Urinary bladder (tissue), 4 donors: ENCODE measurements around the gene NR6A1. TPM values are rescaled to one million over a fixed set of nuclear protein-coding genes. Genes with fewer than 3 reads are reported as not detected.
A peak's percentile ranks its signal among the peaks of the same experiment; 100 is the strongest.

Experiments used
- DNase-seq: peaks from one replicate; pipeline ENCODE4 v3.0.0-alpha.2; 2015; ENCODE audit errors: extremely low spot score
- H3K27ac ChIP-seq: one replicate; pipeline ENCODE4 v1.5.1; 2013; ENCODE audit warnings: low read depth, mild to moderate bottlenecking, moderate library complexity
- H3K36me3 ChIP-seq: one replicate; pipeline ENCODE4 v1.6.1; 2013; ENCODE audit warnings: mild to moderate bottlenecking, moderate library complexity; ENCODE audit not compliant: insufficient read depth
- H3K4me1 ChIP-seq: one replicate; pipeline ENCODE4 v1.6.1; 2013; ENCODE audit warnings: mild to moderate bottlenecking, moderate library complexity; ENCODE audit not compliant: insufficient read depth
- H3K4me3 ChIP-seq: one replicate; pipeline ENCODE4 v1.5.1; 2013; ENCODE audit warnings: low read depth, low read length
- WGBS: extraction: QIAGEN DNeasy Blood & Tissue Kit; methylation state at CpG from one replicate; pipeline ENCODE4 v1.1.7; 2013; 5-methylcytosine and 5-hydroxymethylcytosine counted together
- polyA plus RNA-seq: library from polyadenylated mRNA; stranded (reverse); fragments of 200-250 nt; gene quantifications from one replicate; pipeline ENCODE4 v1.2.3, GENCODE V29; 2013
- total RNA-seq: library from RNA; depleted of rRNA; stranded (reverse); fragments of >200 nt; gene quantifications from one replicate; pipeline ENCODE4 v1.2.3, GENCODE V29; 2014
- donor health status: healthy with polysubstance abuse.
- donor health status: healthy.

NR6A1 gene
- total and polyA plus RNA-seq, 2 donors: 0.29 to 1.4 TPM

- WGBS: 54% methylated on average over 4 of the region's 4 CpGs
- DNase-seq: no peak
- no peak overlapping the region for H3K4me3 ChIP-seq
- H3K27ac ChIP-seq: no peak overlapping the region
- H3K4me1 ChIP-seq: peaks cover 4% of the 10 kb centered on the region
- no peaks in the 10 kb centered on the region for H3K36me3 ChIP-seq
These were observed 177.5 kb downstream of the NR6A1 start for GRCh38 chr9:124593651-124594058.

- 64% methylated on average over 3 of the region's 3 CpGs for WGBS
- H3K4me3 ChIP-seq: no peak overlapping the region
- H3K4me1 ChIP-seq: peaks cover 4% of the 10 kb centered on the region
- H3K36me3 ChIP-seq: no peaks in the 10 kb centered on the region
- DNase-seq: no peak
- H3K27ac ChIP-seq: no peak overlapping the region
These were observed 177.9 kb downstream of the NR6A1 start for GRCh38 chr9:124593200-124593599.

GRCh38 chr9:124590889-124591641 is 180.0 kb downstream of the NR6A1 start:
- no peak overlapping the region for H3K4me3 ChIP-seq
- no peak overlapping the region for H3K27ac ChIP-seq
- no peak for DNase-seq
- H3K4me1 ChIP-seq: peaks cover 4% of the 10 kb centered on the region
- no peaks in the 10 kb centered on the region for H3K36me3 ChIP-seq
- WGBS: 78% methylated on average over 6 of the region's 6 CpGs

- Histone ChIP-seq H3K36me3 (no peaks in the 10 kb centered on the region), H3K4me1 (no peaks in the 10 kb centered on the region), H3K4me3 (no peak overlapping the region), H3K27ac (no peak overlapping the region)
- WGBS: 79% methylated on average over 5 of the region's 5 CpGs
- no peak for DNase-seq
These were observed 186.5 kb downstream of the NR6A1 start for GRCh38 chr9:124584631-124585030.

GRCh38 chr9:124583134-124583533 is 188.0 kb downstream of the NR6A1 start:
- DNase-seq: no peak
- no peaks in the 10 kb centered on the region for H3K4me1 ChIP-seq
- H3K4me3 ChIP-seq: no peak overlapping the region
- 67% methylated on average over 1 of the region's 1 CpG for WGBS
- H3K36me3 ChIP-seq: no peaks in the 10 kb centered on the region
- H3K27ac ChIP-seq: no peak overlapping the region

GRCh38 chr9:124580186-124580585 is 190.9 kb downstream of the NR6A1 start:
- Histone ChIP-seq H3K27ac (no peak overlapping the region), H3K4me1 (no peaks in the 10 kb centered on the region), H3K4me3 (no peak overlapping the region), H3K36me3 (no peaks in the 10 kb centered on the region)
- WGBS: 100% methylated on average over 1 of the region's 1 CpG
- no peak for DNase-seq

GRCh38 chr9:124576751-124577150 is 194.4 kb downstream of the NR6A1 start:
- H3K4me3 ChIP-seq: no peak overlapping the region
- no peaks in the 10 kb centered on the region for H3K4me1 ChIP-seq
- H3K36me3 ChIP-seq: no peaks in the 10 kb centered on the region
- DNase-seq: no peak
- 94% methylated on average over 6 of the region's 6 CpGs for WGBS
- H3K27ac ChIP-seq: no peak overlapping the region

GRCh38 chr9:124574534-124575375 is 196.4 kb downstream of the NR6A1 start:
- 61% methylated on average over 10 of the region's 10 CpGs for WGBS
- H3K27ac ChIP-seq: no peak overlapping the region
- no peaks in the 10 kb centered on the region for H3K4me1 ChIP-seq
- no peaks in the 10 kb centered on the region for H3K36me3 ChIP-seq
- H3K4me3 ChIP-seq: no peak overlapping the region
- DNase-seq: no peak

- no peak for DNase-seq
- no peaks in the 10 kb centered on the region for H3K36me3 ChIP-seq
- no peak overlapping the region for H3K27ac ChIP-seq
- H3K4me1 ChIP-seq: no peaks in the 10 kb centered on the region
- WGBS: 84% methylated on average over 4 of the region's 4 CpGs
- H3K4me3 ChIP-seq: no peak overlapping the region
These were observed 200.0 kb downstream of the NR6A1 start for GRCh38 chr9:124570942-124571666.

- Histone ChIP-seq H3K27ac (no peak overlapping the region), H3K36me3 (no peaks in the 10 kb centered on the region), H3K4me3 (no peak overlapping the region), H3K4me1 (no peaks in the 10 kb centered on the region)
- no peak for DNase-seq
- WGBS: 75% methylated on average over 2 of the region's 2 CpGs
These were observed 201.2 kb downstream of the NR6A1 start for GRCh38 chr9:124569942-124570341.

GRCh38 chr9:124567362-124567761 is 203.7 kb downstream of the NR6A1 start:
- Histone ChIP-seq H3K36me3 (no peaks in the 10 kb centered on the region), H3K4me3 (no peak overlapping the region), H3K27ac (no peak overlapping the region), H3K4me1 (no peaks in the 10 kb centered on the region)
- no peak for DNase-seq
- WGBS: 77% methylated on average over 4 of the region's 4 CpGs

GRCh38 chr9:124562328-124562727 is 208.8 kb downstream of the NR6A1 start:
- Histone ChIP-seq H3K4me1 (no peaks in the 10 kb centered on the region), H3K36me3 (no peaks in the 10 kb centered on the region), H3K4me3 (no peak overlapping the region), H3K27ac (no peak overlapping the region)
- DNase-seq: no peak
- 77% methylated on average over 6 of the region's 6 CpGs for WGBS

- DNase-seq: peak; percentile 62
- Histone ChIP-seq H3K4me1 (peaks cover under 1% of the 10 kb centered on the region), H3K27ac (no peak overlapping the region), H3K36me3 (no peaks in the 10 kb centered on the region), H3K4me3 (no peak overlapping the region)
- 38% methylated on average over 2 of the region's 2 CpGs for WGBS
These were observed 211.2 kb downstream of the NR6A1 start for GRCh38 chr9:124559871-124560270.
